Heart left ventricle (tissue), 16 donors: Measurements from ENCODE around the gene GAPVD1. TPM values are rescaled to one million over a fixed set of nuclear protein-coding genes. Genes with fewer than 3 reads are reported as not detected.

Source experiments
- ATAC-seq, 4 donors: fragments of 200-7000 bp; cut with Tn5 transposase; one replicate each; pipeline ENCODE4 v1.9.1; 2020 to 2022; ENCODE audit warnings: moderate library complexity in 4 of 4, mild to moderate bottlenecking in 3 of 4, moderate number of reproducible peaks in 1 of 4
- DNase-seq, 5 donors: peaks; one replicate each; pipeline ENCODE4 v3.0.0-alpha.2; 2020
- H3K27ac ChIP-seq, 12 donors: fragments of 200-600 bp; sonication (generic) in 4 of 12; one replicate each; pipeline versions ENCODE4 v1.5.0 to v1.8.0; 2016 to 2022; ENCODE audit warnings: mild to moderate bottlenecking in 2 of 12
- H3K27me3 ChIP-seq, 9 donors: fragments of 200-600 bp; sonication (generic) in 2 of 9; one replicate each; pipeline versions ENCODE4 v1.5.1 to v1.8.0; 2016 to 2022; ENCODE audit warnings: mild to moderate bottlenecking in 3 of 9
- H3K36me3 ChIP-seq, 9 donors: fragments of 200-600 bp; sonication (generic) in 2 of 9; one replicate each; pipeline versions ENCODE4 v1.5.0 to v1.8.0; 2018 to 2022; ENCODE audit warnings: mild to moderate bottlenecking in 2 of 9
- H3K4me1 ChIP-seq, 12 donors: fragments of 200-600 bp; sonication (generic) in 4 of 12; one replicate each; pipeline versions ENCODE4 v1.5.0 to v1.8.0; 2016 to 2022; ENCODE audit warnings: mild to moderate bottlenecking in 3 of 12
- H3K4me3 ChIP-seq, 12 donors: fragments of 200-600 bp; sonication (generic) in 4 of 12; one replicate each; pipeline versions ENCODE4 v1.5.0 to v1.8.0; 2017 to 2022; ENCODE audit warnings: mild to moderate bottlenecking in 9 of 12, moderate library complexity in 4 of 12
- H3K9me3 ChIP-seq, 12 donors: fragments of 200-600 bp; sonication (generic) in 4 of 12; one replicate each; pipeline versions ENCODE4 v1.5.0 to v1.8.0; 2016 to 2022; ENCODE audit warnings: mild to moderate bottlenecking in 1 of 12
- CTCF ChIP-seq, 12 donors: fragments of 200-600 bp; sonication (generic) in 4 of 12; IDR thresholded peaks; one replicate each; pipeline versions ENCODE4 v1.5.0 to v1.8.0; 2018 to 2022; ENCODE audit warnings: antibody characterized with exemption in 12 of 12, mild to moderate bottlenecking in 5 of 12
- POLR2A ChIP-seq, 2 donors: fragments of 450-650 bp; IDR thresholded peaks; one replicate each; pipeline ENCODE4 v1.6.1; 2017; ENCODE audit warnings: antibody characterized with exemption in 2 of 2, mild to moderate bottlenecking in 2 of 2, moderate library complexity in 2 of 2
- WGBS, 4 donors: extraction: QIAGEN DNeasy Blood & Tissue Kit in 2 of 4; methylation state at CpG; one replicate each; pipeline versions ENCODE4 v1.1.5 to v1.1.7; 2013 to 2018; 5-methylcytosine and 5-hydroxymethylcytosine counted together
- intact Hi-C, 10 donors: fragments of 100-400 bp; cut with DNase I; formaldehyde crosslinking; loops; one replicate each; pipeline versions ENCODE4 v1.11.1 to v1.14.2; 2022
- polyA plus RNA-seq, 2 donors: library from polyadenylated mRNA; stranded (reverse); fragments of 200-250 nt; gene quantifications; one replicate each; pipeline ENCODE4 v1.2.3, GENCODE V29; 2013
- total RNA-seq, 9 donors: library from RNA; depleted of rRNA in 2 of 9; stranded (reverse); fragments of >200 nt in 2 of 9; fragmentation: NEBNext Ultra II Directional in 3 of 9; extraction: Animal tissue kit (Norgen Biotek cat#: 25700) in 3 of 9; gene quantifications; one replicate each; pipeline versions ENCODE4 v1.1.0 to v1.2.4, GENCODE V29; 2016 to 2023
- donor health status: ischemic (EF 13 %, LVEDD 7.1; RV severe dilation, severe dysfunction).
- donor health status: healthy with polysubstance abuse.
- donor health status: DM: no; HTN: yes; CAD: no.
- donor health status: DM: no; HTN: no; CAD: no.
- donor health status: ischemic (EF 25% LVEDD 6.9; RV normal size, moderate dysfunction).
- donor health status: ischemic (EF 25% LVEDD 5.7; RV mildly dilated, moderate dysfunction).
- donor health status: healthy.
- donor health status: DM: yes; HTN: yes; CAD: no.
- donor health status: ischemic (EF 35%, LVEDD 5.7; RV mildly dilated, moderate dysfunction).
- donor health status: nonischemic (EF 11% LVEDD 7.7; RV severe dilation, severe dysfunction).
- donor health status: DM: yes; HTN: yes; CAD: no.
- donor health status: PGD.
- donor health status: ischemic (EF 29% LVEDD 5.4; RV normal size, mild dysfunction).
- donor health status: nonischemic (EF 23%, LVEDD 6.1; RV moderate dilation, normal function).

GAPVD1 gene
- total and polyA plus RNA-seq, 11 donors = 7.2 to 45.5 (median 32.4) TPM

GRCh38 chr9:125391704-125392103, 130.1 kb downstream of the GAPVD1 start:
- DNase-seq (no peak), ATAC-seq (no peak)
- no peak overlapping the region for H3K4me3 ChIP-seq
- TF ChIP-seq CTCF (IDR thresholded peaks at IDR 0.05) (no peak), POLR2A (IDR thresholded peaks at IDR 0.05) (no peak)
- intact Hi-C loops = no loop called here
- no peaks in the 10 kb centered on the region for H3K9me3 ChIP-seq
- H3K36me3 ChIP-seq = no peaks in the 10 kb centered on the region
- no peak overlapping the region for H3K27ac ChIP-seq
- no peaks in the 10 kb centered on the region for H3K4me1 ChIP-seq
- 89 to 92% (median 90%) methylated on average over 6 of the region's 6 CpGs for WGBS, 4 donors
- H3K27me3 ChIP-seq = no peaks in the 10 kb centered on the region

GRCh38 chr9:125393426-125393825, 131.8 kb downstream of the GAPVD1 start:
- H3K27ac ChIP-seq = no peak overlapping the region
- WGBS, 4 donors = 89 to 96% (median 96%) methylated on average over 3 of the region's 3 CpGs
- H3K4me3 ChIP-seq = no peak overlapping the region
- ATAC-seq (no peak), DNase-seq (peak in 1 of 5 donors; percentile 0)
- TF ChIP-seq CTCF (IDR thresholded peaks at IDR 0.05) (no peak), POLR2A (IDR thresholded peaks at IDR 0.05) (no peak)
- intact Hi-C loops = no loop called here
- H3K4me1 ChIP-seq = no peaks in the 10 kb centered on the region
- H3K9me3 ChIP-seq = no peaks in the 10 kb centered on the region
- no peaks in the 10 kb centered on the region for H3K27me3 ChIP-seq
- H3K36me3 ChIP-seq = no peaks in the 10 kb centered on the region

GRCh38 chr9:125396799-125397198, 135.2 kb downstream of the GAPVD1 start:
- H3K27ac ChIP-seq = no peak overlapping the region
- 93 to 97% (median 95%) methylated on average over 6 of the region's 6 CpGs for WGBS, 4 donors
- DNase-seq = no peak

GRCh38 chr9:125397736-125398135, 136.1 kb downstream of the GAPVD1 start:
- H3K27me3 ChIP-seq = no peaks in the 10 kb centered on the region
- H3K4me3 ChIP-seq = no peak overlapping the region
- 73 to 86% (median 82%) methylated on average over 11 of the region's 11 CpGs for WGBS, 4 donors
- TF ChIP-seq POLR2A (IDR thresholded peaks at IDR 0.05) = no peak
- no peak for TF ChIP-seq CTCF (IDR thresholded peaks at IDR 0.05)
- no peak overlapping the region for H3K27ac ChIP-seq
- ATAC-seq (no peak), DNase-seq (peak in 1 of 5 donors; percentile 14)
- intact Hi-C loops = no loop called here
- H3K9me3 ChIP-seq = no peaks in the 10 kb centered on the region
- H3K36me3 ChIP-seq = no peaks in the 10 kb centered on the region
- no peaks in the 10 kb centered on the region for H3K4me1 ChIP-seq

More at GRCh38 chr9:125396799-125397198, 135.2 kb downstream of the GAPVD1 start:
- no peak for TF ChIP-seq POLR2A (IDR thresholded peaks at IDR 0.05)
- no peak for TF ChIP-seq CTCF (IDR thresholded peaks at IDR 0.05)
- Histone ChIP-seq H3K27me3 (no peaks in the 10 kb centered on the region), H3K4me3 (no peak overlapping the region), H3K9me3 (no peaks in the 10 kb centered on the region), H3K36me3 (no peaks in the 10 kb centered on the region), H3K4me1 (no peaks in the 10 kb centered on the region)
- intact Hi-C loops = no loop called here
- ATAC-seq = no peak
